ENCODE data around the gene TWIST2.

DNA sequence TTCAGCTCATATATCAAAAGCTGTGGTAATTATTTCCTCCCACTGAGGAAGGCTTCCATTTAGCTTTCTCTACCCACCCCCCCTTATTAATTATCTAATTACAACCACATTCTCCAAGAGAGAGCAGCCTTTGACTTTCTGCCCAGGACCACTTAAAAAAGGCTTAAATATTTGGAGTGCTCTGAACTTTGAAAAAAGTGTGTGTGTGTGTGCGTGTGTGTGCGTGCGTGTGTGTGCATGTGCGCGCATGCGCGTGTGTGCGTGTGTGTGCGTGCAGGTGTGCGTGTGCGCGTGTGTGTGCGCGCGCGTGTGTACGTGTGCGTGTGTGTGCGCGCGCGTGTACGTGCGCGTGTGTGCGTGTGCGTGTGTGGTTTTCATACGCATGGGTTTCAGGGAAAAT is 57.8 kb downstream of the TWIST2 start:
- TF ChIP-seq, protein P1, sequence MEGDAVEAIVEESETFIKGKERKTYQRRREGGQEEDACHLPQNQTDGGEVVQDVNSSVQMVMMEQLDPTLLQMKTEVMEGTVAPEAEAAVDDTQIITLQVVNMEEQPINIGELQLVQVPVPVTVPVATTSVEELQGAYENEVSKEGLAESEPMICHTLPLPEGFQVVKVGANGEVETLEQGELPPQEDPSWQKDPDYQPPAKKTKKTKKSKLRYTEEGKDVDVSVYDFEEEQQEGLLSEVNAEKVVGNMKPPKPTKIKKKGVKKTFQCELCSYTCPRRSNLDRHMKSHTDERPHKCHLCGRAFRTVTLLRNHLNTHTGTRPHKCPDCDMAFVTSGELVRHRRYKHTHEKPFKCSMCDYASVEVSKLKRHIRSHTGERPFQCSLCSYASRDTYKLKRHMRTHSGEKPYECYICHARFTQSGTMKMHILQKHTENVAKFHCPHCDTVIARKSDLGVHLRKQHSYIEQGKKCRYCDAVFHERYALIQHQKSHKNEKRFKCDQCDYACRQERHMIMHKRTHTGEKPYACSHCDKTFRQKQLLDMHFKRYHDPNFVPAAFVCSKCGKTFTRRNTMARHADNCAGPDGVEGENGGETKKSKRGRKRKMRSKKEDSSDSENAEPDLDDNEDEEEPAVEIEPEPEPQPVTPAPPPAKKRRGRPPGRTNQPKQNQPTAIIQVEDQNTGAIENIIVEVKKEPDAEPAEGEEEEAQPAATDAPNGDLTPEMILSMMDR (IDR thresholded peaks at IDR 0.05; ENCODE audit: low read length): no peak
- TF ChIP-seq EZH2 (optimal IDR thresholded peaks at IDR 0.05; ENCODE audit: low read depth, low read length): no peak
